GM21717 (cell line): ENCODE measurements around the gene MTAP.

Source experiments
- ATAC-seq: cut with Tn5 transposase; IDR thresholded peaks from one replicate; pipeline ENCODE4 v1.9.1; 2021; ENCODE audit warnings: mild to moderate bottlenecking, moderate library complexity; ENCODE audit not compliant: unreplicated experiment

The MTAP gene

DNA sequence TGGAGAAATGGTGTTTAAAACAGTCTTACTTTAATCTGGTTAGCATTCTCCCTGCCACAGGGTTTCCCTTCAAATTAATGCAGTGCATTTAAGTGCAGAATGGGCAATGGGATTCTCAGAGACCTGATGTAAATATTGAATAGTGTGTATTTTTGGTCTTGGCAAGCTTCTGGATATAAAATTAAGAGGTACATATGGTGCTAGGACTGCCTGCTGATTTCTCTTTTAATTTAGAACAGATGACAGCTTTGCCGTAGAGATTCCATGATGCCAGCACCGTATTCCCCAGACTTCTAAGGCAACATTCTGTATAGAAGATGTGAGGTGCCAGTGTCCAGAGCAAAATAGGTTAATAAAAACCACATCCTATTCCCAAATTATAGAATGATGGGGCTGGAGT lies 1.9 kb downstream of the MTAP start:
- ATAC-seq = no peak

DNA sequence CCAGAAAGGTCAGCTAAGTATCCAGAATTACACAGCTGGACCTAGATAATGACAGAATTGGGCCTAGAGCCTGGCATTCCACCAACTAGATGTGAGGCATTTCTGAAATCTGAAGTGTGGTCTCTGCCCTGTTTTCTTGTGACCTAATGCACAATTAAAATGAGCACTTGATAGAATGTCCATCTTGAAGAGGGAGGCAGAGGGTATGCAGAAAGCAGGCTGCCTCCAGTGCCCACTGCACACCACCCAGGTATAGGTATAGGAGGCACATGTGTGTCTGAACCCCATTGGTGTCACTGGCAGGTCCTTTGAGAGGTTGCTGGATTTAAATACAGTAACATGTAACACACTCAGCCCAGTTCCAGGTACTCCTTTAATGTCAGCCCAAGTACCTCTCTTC lies 2.4 kb downstream of the MTAP start:
- ATAC-seq = no peak

DNA sequence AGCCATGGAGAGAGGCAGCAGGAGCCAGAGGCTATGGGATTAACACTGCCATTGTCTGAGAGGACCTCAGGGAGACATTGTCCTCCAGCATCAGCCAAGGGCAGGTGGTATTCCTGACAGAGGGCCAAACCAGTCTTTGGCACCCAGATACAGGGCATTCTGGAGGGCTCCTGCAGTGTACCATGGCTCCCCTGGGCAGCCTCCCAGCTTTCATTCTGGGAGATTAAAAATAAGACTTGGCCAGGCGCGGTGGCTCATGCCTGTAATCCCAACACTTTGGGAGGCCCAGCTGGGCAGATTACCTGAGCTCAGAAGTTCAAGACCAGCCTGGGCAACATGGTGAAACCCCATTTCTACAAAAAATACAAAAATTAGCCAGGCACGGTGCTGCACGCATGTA lies 4.2 kb downstream of the MTAP start:
- ATAC-seq = no peak

DNA sequence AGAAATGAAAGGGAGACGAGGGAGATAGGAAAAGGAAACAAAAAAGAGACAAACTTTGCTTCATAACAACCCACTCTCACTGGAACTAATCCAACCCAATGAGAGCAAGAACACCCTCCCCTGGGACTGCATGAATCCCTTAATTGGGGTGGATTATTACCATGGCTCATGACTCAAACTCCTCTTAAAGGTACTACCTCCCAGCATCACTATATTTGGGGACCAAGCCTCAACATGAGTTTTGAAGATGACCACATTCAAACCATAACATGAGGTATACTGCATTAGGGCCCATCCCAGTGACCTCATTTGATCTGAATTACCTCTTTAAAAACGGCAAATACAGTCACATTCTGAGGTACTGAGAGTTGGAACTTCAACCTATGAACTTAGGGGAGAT lies 8.0 kb downstream of the MTAP start:
- no peak for ATAC-seq

DNA sequence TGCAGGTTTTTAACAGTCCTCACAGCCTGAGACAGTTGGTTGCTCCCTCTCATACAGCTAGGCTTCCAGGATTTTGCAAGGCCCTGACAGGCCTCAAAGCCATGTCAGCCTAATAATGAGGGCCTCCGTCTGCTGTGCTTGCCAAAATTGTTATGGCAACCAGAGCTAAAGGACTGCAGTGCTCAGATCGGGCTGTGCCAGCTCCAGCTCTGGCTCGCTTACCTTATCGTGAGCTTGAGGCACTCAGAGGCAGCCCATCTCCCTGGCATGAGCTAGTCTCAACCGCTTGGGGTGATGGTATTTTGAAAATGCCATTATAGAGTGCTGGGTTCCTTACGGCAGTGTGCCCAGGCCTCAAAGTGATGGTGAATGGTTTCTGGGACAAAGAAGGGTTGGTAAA lies 8.4 kb downstream of the MTAP start:
- no peak for ATAC-seq

DNA sequence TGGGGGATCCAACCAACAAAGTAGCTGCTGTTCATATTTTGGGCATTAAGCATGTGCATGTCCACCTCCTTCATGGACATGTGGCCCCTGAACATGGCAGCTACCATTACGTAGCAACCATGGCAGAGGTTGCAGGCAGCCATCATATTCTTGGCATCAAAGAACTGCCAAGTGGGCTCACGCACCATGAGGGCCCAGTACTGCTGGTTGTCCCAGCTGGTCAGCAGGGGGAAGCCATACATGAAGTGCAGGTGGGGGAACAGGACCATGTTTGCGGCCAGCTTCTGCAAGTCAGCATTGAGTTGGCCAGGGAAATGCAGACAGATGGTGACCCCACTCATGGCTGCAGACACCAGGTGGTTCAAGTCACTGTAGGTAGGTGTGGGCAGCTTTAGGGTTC lies 9.5 kb downstream of the MTAP start:
- ATAC-seq = no peak

DNA sequence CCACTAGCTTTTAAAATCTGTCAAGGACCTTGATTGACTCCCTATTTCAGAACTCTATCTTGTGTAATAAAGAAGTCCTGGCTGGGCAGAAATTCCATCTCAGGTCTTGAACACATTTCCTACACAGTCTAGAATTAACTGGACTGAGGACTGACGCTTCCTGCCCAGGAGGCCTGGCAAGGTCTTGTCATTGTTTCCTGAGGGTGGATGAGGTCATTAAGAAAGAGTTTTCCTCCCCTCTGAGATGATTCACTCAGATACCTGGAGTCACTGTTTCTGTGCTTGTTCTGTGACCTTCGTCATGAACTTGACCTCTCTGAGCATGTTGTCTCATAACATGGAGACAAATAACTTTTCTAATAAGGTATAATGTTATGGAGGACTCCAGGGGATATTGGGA lies 10.0 kb downstream of the MTAP start:
- no peak for ATAC-seq

DNA sequence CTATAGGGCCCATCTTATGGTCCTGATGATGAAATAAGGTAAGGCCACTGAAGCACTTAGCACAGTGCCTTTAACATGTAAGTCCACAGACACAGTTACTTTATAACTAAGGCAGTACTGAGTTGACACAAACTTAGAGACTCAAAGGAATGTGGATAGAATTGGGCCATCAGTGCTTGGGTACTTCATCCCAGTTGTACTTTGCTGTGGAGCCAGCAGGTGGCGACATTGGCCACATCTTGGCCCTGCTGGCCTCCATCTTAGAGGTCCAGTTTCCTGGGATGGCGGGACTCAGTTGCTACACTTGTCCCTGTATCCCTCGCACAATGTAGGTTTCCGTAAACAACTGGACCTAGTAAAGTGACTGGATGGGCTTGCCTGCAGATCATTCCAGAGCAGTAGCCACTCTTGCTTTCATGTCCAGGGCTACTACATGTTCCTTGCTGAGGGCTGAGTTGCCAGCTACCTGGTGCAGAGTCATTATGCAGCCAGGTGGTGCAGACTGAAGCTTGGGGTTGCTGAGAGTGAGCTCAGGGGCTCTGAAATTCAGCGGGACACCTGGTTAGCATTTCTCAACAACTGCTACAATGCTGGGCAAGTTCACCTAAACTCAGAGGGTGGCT lies 10.6 kb downstream of the MTAP start:
- peak; percentile 59 for ATAC-seq

DNA sequence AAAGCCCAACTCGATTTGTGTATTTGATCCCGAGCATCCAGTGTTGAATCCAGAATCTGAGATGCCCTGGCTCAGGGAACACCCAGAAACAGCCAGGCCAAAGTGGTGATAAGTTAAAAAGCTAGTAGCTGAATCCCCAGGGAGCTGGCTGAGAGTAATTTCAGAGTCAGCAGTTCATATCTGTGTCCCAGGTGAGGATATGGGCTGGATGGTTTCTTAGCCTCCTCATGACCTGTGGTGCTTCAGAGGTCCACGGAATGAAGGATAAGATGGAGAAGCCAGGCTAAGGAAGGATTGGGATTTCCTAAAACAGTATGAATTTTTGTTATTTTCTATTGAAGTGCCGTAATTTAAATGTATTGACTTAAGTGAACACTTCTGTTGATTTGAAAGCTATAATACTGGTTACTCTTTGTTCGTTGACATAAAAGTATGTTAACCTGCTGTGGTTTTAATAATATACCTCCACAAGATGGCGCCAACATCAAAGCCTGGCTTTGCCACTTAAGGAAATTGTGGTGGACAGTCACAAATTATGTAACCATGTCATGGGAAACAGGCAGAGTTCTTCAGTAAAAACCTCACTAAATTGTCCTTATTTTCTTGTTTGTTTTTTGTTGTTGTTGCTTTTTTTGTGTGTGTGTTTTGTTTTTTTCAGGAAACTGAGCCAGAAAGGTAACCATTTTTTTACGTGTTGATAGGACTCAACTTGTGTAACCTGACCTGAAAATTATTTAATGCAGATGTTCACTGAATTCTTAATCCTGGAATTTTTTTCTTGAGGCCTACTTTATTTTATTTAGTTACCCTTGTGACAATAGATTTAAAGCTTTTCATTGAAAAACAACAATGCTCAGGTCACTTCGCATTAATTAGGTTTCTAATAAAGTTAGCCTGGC lies 11.4 kb downstream of the MTAP start:
- peak; percentile 37 for ATAC-seq

DNA sequence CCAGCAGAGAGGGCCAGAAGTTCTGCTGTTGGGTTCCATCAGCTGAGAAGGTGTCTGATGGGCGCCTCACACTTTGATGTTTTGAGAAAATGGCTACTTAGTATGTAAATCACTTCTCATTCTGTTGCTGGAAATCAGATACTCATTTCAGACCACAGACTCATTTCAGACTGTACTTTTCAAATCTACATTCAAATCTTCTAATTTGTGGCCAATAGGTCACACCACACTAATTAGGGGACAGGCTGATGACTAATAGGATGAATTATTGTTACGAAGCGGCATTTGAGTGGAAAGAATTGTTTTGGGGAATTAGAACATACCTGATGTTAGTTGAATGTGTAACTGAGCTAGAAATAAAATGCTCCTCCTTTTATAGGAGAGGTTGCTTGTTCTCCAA lies 13.2 kb downstream of the MTAP start:
- no peak for ATAC-seq

DNA sequence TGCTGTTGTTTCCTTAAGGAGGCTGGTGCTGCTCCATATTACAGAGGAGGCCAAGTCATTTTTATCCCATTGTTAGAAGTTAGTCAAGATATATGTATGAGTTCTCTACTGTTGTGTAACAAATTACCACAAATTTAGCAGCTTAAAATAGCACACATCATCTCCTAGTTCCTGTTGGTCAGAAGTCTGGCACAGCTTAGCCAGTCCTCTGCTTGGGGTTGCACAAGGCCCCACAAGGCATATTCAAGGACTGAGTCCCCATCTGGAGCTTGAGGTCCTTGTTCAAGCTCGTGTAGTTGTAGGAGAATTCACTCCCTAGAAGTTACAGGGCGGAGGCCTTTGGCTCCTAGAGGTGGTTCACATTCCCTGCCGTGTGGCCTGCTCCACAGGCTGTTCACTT lies 14.7 kb downstream of the MTAP start:
- ATAC-seq = no peak

DNA sequence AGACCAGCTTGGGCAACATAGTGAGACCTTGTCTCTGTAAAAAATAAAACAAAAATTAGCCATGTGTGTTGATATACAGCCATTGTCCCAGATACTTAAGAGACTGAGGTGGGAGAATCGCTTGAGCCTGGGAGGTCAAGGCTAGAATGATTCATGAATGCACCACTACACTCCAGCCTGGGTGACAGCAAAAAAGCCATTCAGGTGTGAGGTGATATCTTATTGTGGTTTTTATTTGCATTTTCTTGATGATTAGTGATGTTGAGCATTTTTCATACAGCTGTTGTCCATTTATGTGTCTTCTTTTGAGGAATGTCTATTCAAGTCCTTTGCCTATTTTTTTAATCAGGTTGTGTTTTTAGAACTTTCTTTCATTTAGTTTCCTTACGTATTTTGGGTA lies 23.2 kb downstream of the MTAP start:
- ATAC-seq = no peak

DNA sequence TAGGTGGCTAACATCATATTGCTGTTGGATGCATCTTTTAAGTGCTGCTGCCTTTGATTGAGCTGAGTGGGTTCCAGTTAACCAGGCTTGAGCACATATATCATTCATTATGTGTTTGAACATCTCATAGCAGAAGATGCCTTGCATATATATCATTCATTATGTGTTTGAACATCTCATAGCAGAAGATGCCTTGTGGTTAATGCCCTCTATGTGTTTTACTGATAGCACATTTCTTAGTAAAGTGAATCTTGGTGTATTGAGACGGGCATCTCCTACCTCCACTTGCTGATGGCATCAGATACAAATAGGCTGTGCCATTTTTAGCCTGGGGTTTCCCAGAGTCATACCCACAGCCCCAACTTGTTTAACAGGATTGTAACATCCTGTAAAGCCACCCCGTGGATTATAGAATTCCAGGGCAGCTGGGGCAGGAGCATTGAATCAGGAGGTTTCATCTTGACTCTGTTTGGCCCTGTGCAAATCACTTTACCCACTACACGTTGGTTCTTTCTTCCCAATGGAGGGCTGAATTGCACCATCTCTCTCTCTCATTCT lies 26.5 kb downstream of the MTAP start:
- no peak for ATAC-seq

DNA sequence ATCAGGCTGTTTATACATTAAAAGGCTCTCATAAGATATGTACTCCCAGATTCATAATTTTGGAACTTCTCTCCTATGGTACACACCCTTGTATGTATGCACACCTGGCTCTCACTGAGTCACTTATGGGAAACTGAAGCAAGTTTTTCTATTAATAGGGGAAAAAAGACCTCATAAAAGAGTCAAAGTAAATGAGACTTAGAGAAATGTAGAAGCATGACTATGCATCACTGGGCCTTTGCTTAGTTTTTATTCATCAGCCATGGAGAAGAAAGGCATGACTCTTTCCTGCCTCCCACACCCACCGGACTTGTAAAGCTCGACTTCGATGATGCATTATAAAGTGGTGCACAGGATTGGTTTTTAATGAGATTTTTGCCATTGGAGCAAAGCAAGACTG lies 28.2 kb downstream of the MTAP start:
- no peak for ATAC-seq

DNA sequence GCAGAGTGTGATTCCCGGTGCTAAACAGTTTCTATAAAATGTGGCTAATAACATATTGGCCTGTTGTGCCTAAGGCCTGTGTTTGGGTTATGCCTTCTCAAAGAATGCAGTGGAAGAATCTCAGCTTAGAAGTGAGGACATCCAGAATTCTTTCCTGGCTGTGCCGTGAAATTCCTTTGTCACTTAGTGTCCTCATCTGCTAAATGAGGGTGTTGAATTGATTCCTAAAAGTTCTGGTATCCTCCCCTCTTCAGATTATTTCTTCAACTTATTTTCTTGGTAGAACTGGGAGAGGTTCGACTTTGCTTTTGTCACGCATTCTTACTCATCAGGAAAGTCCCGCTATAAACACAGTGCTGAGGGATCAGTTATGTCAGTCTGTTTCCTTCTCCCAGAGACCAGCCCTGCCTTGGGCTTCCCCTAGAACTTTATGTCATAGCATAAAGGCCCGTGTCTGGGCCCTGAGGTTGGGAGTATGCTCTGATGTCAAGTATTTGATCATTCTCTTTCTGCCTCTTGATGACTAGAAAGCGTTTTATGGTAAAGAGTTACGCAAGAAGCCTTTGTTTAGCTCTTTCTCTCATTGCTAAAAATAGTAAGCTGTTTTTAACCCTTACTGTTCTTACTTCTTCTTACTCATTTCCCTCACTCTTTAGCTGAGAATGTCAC lies 29.5 kb downstream of the MTAP start:
- ATAC-seq = peak; percentile 64

DNA sequence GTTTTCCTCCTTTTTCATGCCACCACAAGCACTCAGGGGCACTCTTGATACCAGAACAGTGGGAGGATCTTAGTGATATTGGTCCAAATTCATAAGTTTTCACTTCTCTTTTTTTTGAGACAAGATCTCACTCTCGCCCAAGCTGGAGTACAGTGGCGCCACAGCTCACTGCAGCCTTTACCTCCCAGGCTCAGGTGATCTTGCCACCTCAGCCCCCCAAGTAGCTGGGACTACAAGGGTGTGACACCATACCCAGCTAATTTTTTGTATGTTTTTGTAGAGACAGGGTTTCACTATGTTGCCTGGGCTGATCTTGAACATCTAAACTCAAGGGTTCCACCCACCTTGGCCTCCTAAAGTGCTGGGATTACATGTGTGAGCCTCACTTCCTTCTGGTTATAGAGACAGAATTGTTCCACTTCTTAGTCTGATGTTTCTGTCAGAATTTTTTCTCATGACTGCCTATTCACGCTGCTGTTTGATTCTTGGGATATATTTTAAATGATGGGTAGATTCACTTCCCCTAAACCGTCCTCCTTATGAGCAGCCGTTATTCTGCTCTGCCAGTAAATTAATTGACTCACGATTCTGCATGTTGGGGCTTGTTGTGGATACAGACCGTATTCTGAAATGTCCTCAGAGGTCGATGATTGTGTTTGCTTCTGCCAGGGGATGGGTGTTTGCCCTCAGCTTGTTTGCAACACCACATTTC lies 30.8 kb downstream of the MTAP start:
- ATAC-seq = peak; percentile 71

DNA sequence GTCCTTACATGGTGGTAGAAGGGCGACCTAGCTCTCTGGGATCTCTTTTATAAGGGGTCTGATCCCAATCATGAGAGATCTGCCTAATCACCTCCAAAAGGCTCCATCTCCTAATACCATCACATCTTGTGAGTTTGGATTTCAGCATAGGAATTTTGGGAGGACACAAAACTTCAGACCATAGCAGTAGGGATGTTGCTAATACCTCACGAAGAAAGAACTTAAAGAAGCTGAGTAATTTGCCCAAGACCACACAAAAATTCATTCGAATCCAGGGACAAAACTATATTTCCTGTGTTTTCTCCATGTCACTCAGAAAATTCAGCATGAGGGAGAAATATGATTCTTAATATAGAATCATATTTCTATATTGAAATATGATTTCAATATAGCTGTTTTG lies 32.7 kb downstream of the MTAP start:
- ATAC-seq = no peak

DNA sequence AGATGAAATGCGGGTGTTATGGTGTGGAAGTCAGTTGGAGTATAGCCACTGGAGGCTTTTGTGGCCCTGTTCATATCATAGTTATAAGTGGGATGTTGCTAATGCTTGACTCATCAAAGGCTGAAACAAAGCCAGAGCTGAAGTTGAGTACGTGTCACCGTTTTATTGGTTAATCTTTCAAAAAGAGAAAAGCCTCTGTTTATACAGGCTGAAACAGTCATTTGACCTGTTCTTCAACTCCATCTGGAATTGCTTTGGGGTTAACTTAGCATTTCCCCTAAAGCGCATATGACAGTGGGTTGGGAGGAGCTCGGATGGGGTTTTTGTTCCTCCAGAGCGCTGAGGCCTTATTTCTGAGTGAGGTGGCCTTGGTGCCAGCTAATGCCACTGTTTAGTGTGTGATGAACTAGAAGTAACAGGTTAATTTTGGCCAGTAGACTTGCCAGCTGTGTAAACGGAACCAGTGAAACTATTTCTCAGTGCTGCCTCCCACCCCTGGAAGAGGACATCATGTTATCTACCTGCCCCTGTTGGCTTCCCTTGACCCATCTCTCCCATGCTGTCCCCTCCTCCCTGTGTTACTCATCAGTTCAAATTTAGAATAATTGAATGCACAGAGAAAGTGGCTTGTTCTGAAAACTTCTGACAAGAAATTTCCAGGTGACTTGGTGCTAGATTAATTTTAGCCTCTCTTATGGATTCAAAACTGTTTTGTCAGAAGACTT lies 34.2 kb downstream of the MTAP start:
- ATAC-seq = no peak

DNA sequence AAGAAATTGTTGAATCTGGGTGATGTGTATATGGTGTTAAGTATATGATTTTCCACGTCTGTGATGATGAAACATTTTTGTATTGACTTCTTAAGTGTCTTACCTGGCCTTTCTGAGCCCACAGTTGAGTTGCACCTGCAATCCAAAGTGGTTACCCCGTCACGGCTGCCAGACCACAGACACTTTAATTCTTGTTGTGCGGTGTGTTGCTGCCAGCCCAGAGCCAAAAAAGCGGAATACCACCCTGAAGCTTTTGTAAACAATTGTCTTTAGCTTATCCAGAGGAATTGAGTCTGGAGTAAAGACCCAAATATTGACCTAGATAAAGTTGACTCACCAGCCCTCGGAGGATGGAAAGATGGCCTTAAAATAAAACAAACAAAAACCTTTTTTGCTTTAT lies 35.1 kb downstream of the MTAP start:
- no peak for ATAC-seq

DNA sequence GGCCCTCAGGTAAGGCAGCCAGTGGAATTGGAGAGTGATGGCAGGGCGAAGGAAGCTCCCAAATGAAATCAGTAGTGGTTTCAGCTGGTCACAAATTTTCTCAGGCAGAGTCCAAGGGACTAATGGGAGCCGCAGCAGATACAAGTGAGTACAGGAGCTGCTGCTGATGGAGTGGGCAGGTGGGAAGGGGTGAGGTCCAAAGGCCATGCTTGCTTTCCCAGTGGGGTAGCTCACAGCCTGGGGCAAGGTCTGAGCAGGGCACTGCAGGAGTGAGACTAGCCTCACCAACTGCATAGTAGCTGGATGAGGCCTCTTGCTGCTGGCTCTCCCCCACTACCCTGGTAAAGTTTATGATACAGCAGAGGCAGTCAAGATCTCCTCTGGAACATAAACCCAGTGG lies 38.2 kb downstream of the MTAP start:
- no peak for ATAC-seq
